ENCODE results near the gene LGALS12.

Gene LGALS12

DNA sequence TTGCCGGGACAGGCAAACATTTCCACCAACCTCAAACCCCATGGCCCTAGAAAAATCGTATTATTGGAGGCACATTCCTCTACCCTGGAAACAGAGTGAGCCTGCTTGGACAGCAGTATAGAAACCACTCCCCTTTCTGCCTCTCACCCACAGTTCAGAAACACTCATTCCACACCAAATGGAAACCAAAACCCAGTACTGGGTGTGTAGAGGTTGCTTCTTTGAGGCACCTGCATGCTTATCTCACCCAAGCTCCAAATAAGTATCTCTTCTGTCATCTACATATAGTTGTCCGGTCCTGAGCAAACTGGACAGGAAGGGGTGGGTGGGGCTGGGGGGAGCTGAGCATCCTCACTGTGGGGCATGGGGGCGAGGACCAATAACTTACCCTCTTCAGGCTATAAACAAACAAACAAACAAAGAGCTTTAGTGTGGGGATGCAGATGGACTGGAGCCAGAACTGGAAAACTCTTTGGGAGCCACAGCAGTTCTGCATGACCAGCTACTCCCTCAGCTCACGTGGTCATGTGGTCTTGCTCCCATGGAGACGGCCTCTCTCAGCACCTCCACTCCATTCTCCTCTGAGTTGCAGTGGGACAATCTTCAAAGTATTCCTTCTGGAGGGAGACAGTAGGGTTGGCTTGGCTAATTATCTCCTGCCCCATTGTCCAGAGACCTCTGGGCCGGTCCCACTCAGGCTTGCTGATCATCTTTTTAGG is 58.3 kb downstream of the LGALS12 start:
- DNase-seq = no peak

DNA sequence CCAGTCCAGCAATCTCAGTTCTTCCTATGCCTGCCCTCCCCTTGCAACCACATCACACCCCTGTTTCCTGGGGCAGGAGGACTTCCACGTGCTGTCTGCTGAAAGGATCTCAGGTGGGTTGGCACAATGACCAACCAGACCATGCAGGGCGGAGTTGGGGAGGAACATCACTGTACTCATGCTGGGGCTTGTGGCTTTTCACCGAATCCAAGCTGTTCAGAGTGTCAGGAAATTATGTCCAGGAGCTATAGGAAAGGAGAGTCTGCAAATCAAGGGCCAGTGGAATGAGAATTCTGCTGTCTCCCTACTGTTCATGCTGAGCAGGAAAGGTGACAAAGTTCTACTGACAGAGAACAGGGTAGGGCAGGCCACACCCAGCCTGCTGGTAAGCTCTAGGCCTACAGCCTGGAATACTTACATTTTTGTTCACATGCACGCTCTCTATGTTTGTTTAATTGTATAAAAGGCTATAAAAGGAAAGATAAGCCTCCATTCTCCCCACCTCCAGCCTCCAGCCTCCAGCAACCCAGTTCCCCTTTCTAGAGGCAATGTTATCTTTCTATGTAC is 59.0 kb downstream of the LGALS12 start:
- DNase-seq = no peak
